Fibroblast of skin of left quadriceps (primary cell): Measurements from ENCODE around the gene TMEM131.
"Not testable (repeated sequence)": the region's sequence is repeated elsewhere in the genome, so short reads cannot be mapped to it uniquely, and the experiment has no call there.

Experiments used
- DNase-seq, 2 experiments: peaks; one replicate each; pipeline ENCODE4 v3.0.0-alpha.2; 2013; ENCODE audit warnings: low read depth in 2 of 2

TMEM131 gene

DNA sequence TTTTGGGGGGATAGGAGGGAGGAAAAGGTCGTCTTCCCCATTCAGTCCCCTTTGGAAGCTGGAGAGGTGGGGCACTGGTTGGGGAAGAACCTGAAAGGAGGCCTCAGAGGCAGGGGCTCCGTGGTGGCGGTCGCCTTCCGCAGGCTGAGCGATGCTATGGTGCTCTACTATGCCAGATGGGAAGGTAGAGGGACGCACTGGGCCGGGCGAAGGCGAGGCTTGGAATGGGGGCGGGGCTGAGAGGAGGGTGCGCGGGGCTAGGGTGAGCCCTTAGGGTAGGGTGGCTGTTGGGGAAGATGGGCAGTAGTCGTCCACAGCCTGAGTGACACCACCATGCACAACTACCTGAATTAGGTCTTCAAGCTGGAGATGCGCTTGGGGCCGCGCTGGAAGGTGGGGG is 271.2 kb downstream of the TMEM131 start:
- DNase-seq: no peak

DNA sequence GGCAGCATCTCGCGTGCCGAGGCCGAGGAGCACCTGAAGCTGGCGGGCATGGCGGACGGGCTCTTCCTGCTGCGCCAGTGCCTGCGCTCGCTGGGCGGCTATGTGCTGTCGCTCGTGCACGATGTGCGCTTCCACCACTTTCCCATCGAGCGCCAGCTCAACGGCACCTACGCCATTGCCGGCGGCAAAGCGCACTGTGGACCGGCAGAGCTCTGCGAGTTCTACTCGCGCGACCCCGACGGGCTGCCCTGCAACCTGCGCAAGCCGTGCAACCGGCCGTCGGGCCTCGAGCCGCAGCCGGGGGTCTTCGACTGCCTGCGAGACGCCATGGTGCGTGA is 271.7 kb downstream of the TMEM131 start:
- DNase-seq: no peak

DNA sequence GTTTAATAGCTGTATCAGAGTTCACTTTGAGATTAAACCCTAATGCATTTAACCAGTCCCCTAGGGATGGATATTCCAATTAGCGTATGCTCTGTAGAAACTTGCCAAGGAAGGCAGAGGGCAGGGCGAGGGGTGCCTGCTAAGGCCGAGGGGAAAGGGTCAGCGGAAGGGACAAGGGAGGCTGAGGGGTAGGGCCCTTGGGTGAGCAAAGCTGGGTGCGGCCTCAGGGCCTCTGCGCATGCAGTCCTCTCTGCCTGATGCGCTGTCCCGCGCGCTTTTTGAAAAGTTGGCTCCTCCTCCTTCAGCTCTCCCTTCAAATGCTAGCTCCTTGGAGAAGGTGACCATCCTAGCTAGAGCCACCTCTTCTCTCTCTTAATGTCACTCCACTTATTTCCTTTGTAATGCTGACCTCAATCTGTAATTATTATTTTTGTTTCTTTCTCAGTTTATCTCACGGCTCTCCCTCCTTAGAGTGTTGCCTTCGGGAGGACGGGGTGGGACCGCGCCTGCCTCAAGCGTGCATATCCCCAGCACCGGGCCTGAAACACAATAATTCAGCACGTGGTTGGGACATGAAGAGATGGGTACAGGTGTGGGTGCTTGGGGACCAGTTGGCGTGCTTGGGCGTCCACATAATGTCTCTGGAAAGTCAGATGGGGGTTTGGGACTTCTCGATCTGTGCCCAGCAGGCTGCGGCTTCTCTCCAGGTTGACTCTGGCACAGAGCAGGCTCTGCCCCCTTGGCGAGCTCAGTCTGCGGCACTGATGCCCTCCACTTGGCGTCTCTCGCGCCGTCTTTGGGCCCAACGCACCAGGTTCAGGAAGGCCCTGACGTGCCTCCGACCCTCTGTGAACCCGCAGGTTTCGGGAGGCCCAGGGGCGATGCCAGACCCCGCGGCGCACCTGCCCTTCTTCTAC is 272.3 kb downstream of the TMEM131 start:
- DNase-seq: no peak

DNA sequence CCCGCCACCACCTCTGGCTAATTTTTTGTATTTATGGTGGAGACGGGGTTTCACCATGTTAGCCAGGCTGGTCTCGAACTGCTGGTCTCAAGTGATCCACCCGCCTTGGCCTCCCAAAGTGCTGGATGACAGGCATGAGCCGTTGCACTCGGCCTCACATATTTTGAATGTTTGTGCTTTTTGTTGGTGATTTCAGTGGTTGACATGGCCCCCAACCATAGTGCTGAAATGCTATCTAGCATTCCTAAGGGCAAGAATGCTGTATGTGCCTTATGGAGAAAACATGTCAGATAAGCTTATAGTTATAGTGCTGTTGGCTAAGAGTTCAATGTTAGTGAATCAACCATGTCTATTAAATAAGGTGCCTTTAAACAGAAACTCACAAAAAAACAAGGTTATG is 273.5 kb downstream of the TMEM131 start:
- no peak for DNase-seq

DNA sequence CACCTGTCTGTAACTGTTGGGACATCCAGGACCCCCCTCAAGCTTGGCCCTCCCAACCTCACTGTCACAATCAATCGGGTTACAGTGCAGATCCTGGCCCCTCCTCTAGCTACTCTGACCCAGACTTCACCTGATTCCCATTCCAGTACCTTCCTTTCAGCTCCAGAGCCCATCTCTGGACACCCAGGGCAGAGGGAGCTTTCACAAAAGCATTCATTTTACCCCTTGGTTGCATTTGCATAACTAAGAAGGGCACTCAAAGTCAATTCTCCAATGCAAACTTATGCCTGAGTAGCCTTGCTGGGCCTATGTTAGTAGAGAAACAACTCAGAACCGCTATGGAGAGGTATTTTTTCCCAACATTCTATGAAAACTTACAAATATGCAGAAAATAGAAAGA is 275.0 kb downstream of the TMEM131 start:
- no peak for DNase-seq

- DNase-seq: no peak
These were observed 276.2 kb downstream of the TMEM131 start for GRCh38 chr2:97719362-97720155.

DNA sequence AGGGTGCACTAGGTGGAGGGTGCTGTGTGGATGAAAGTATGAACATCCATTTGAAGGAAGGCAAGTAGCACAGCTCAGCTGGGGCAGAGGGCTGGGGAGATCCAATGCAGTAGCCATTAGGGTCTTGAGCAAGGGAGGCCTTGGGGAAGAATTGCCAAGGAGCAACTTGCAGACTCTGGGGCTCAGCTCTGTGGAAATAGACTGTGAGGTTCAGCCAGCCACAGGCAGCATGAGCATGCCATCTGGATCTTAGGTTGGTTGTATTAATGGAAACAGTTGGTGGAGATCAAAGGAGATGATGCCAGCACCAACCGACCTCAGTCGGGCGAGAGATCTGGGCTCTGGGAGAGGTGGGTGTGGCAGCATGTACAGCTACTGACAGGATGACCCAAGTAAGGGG is 276.8 kb downstream of the TMEM131 start:
- no peak for DNase-seq

GRCh38 chr2:97718051-97718882 is 277.5 kb downstream of the TMEM131 start:
- no peak for DNase-seq

GRCh38 chr2:97717613-97717995 is 278.1 kb downstream of the TMEM131 start:
- no peak for DNase-seq

GRCh38 chr2:97716695-97717612 is 278.8 kb downstream of the TMEM131 start:
- no peak for DNase-seq

DNA sequence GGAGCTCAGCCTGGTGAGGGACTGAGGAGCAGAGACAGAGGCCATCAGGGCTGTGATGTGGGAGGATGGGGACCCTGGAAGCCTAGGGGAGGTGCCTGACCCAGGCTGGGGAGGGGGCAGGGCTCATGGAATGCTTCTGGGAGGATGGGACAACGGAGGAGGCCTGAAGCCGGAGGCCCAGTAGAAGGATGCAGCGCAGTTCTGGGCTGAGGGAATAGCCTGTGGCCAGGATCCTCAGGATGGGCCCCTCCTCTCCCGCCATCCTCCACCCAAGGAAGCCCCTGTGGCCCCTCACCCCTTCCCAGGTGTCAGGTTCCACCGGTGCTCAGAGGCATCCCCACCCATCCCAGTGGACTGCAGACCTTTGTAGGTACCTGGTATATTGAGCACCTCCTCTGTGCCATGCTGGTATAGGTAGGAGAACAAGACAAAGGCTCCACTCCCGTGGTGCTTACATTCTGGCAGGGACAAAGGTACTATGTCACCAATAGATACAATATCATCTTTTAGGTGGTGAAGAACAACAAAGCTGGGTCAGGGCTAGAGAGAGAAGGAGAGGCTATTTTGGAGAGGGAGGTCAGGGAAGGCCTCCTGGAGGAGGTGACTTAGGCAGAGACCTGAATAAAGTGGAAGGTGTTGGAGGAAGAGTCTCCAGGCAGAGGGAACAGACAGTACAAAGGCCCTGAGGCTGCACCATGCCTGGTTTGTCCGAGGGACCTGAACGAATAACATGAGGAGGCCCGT is 279.6 kb downstream of the TMEM131 start:
- DNase-seq: no peak

GRCh38 chr2:97714950-97715652 is 280.6 kb downstream of the TMEM131 start:
- DNase-seq: no peak

DNA sequence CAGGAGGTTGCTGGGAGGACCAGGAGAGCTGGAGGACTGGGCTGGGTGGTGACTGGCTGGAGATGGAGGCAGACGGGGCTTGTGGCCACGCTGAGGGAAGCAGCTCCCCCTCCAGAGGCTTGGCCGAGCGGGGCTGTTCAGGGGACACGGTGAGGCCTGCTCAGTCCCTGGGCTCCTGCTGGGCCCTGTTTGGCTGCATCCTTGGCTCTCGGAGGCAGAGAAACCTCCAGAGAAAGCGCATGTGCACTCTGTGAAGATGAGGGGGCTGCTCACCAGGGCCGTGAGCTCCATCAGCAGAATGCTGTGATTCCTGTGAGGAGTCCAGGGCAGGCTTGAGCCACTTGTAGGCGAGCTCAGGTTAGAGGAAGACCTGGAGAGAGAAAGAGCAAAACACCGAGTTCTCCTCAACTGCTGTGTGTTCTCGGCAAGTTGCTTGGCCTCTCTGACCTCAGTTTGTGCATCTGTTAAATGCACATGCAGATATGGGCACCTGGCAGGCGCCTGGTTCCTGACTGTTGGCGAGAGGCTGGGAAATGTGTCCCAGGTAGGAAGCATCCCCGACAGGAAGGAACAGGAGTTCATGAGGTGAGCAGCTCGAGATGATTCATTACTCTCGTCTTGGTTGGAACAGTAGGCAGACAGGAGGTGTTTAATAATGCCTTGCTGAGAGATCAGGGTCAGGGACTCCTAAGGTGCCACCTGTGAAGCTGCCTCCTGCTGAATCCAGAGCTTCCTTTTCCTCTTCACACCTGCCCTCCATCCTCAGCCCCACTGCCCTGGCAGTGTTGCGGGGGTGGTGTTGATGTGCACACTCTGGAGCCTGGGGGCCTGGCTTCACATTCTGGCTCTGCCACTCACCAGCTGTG is 281.4 kb downstream of the TMEM131 start:
- DNase-seq: no peak

DNA sequence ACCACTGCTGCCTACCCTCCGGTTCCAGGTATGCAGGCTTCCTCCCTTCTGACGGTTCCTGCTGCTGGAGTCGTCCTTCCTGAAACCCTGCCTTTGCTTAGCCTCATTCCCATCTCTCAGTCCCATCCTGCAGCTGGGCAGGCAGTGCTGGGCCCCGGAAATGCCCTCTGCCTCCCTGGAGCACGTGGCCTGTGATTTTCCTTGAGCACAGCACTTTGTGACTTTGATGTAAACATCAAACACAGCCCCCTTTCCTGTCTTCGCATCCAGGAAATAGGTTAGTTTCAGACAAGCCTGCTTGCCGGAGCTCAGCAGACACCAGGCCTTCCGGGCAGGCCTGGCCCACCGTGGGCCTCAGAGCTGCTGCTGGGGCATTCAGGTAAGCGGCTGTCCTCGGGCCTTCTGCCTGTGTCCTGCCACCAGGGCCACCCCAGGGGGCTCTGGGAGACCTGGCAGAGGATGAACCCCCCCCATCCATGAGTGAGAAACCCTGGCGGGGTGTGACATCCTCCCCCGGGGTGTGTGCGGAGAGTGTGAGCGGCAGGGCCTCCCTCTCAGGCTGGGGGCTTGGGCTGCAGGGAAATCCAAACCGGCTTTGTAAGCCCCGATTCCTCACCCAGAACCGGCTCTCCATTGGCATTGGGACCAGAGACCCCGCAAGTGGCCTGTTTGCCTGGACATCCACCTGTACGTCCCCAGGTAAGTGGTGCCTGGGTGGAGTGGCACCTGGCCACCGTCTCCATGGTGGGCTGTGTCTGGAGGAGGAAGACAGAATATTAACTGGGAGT is 282.3 kb downstream of the TMEM131 start, which contains the start of gene ZAP70:
Gene ZAP70, plus strand, starts transcription at position 281 of the 788 bp plus-strand sequence. CDS start 10,461 bp downstream, outside the sequence.
- DNase-seq: no peak

GRCh38 chr2:97712693-97713295 is 283.0 kb downstream of the TMEM131 start:
- DNase-seq: no peak

DNA sequence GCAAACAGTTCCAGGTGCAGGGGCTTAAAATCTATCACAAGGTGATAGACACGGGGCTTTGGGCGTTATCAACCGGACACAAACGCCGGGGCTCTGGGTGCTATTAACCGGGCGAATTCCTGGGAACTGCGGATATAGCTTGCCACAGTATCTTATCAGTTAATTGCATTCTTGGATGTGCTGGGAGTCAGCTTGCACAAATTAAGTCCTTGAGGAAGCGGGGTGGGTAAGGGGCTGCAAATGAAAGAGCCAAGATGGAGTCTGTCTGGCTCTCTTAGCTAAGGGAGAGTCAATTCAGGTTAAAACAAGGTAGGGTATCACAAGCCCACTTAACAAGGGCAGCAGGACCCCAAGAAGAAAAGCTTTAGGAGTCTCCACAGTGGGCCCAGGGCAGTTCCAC is 283.6 kb downstream of the TMEM131 start:
- not testable (repeated sequence) for DNase-seq

DNA sequence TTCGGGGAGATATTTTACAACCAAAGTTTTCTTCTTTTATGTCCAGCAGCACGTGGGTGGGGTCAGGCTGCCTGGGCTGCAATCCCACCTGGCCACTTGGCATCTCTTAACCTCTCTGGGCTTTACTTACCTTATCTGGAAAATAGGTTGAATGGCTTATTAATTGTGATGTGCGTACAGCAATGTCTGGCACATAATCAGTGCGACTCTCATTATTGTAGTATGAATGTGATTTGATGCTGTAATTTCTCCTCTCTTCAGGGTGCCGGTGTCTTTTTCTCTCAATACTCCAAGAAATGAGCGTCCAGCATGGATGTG is 284.4 kb downstream of the TMEM131 start:
- no peak for DNase-seq

GRCh38 chr2:97708608-97709007 is 287.1 kb downstream of the TMEM131 start:
- no peak for DNase-seq
